Cardiac muscle cell (in vitro differentiated cells and primary cell): ENCODE results near the gene SPATA17. TPM values are rescaled to one million over a fixed set of nuclear protein-coding genes. Genes with fewer than 3 reads are reported as not detected.
A peak's percentile ranks its signal among the peaks of the same experiment; 100 is the strongest.
"Not testable (repeated sequence)": the region's sequence is repeated elsewhere in the genome, so short reads cannot be mapped to it uniquely, and the experiment has no call there.

Experiments used
- DNase-seq, 2 donors: peaks; one replicate each; pipeline versions ENCODE4 v3.0.0 to v3.0.0-alpha.2; 2010 to 2017; ENCODE audit warnings: low read depth in 1 of 2, low spot score in 1 of 2
- H3K27ac ChIP-seq: fragments of 200-600 bp; sonication (generic); 2 replicates; pipeline ENCODE4 v1.5.1; 2016
- H3K27me3 ChIP-seq: fragments of 200-600 bp; sonication (generic); 2 replicates; pipeline ENCODE4 v1.6.0; 2016; ENCODE audit warnings: control low read depth
- H3K36me3 ChIP-seq: fragments of 200-600 bp; sonication (generic); 2 replicates; pipeline ENCODE4 v1.5.1; 2016; ENCODE audit warnings: control low read depth
- H3K4me1 ChIP-seq: fragments of 200-600 bp; sonication (generic); 2 replicates; pipeline ENCODE4 v1.8.1; 2017; ENCODE audit warnings: low read depth, mild to moderate bottlenecking, mixed run types
- H3K4me3 ChIP-seq: fragments of 200-600 bp; sonication (generic); 2 replicates; pipeline ENCODE4 v1.5.1; 2016; ENCODE audit warnings: mild to moderate bottlenecking
- H3K9me3 ChIP-seq: fragments of 200-600 bp; sonication (generic); 2 replicates; pipeline ENCODE4 v1.5.1; 2017; ENCODE audit warnings: low read depth, mild to moderate bottlenecking, control low read depth
- CTCF ChIP-seq: IDR thresholded peaks from 2 replicates; pipeline ENCODE4 v1.5.1; 2012; ENCODE audit warnings: low read depth, mild to moderate bottlenecking, low read length
- polyA plus RNA-seq: library from polyadenylated mRNA; unstranded; fragments of >200 nt; fragmentation: Nextera tagmentation; extraction: Ambion mirVana; gene quantifications from 2 replicates; pipeline ENCODE4 v1.2.1, GENCODE V29; 2016
- total RNA-seq: library from RNA; depleted of rRNA; stranded (reverse); fragments of >200 nt; gene quantifications from 2 replicates; pipeline ENCODE4 v1.2.3, GENCODE V29; 2016

SPATA17 gene
- total and polyA plus RNA-seq, 2 experiments from 2014 or later, result 1.2 to 2.6 TPM

GRCh38 chr1:217674028-217674729, 43.0 kb downstream of the SPATA17 start:
- Histone ChIP-seq H3K4me3 (no peak overlapping the region), H3K4me1 (no peaks in the 10 kb centered on the region), H3K36me3 (no peaks in the 10 kb centered on the region), H3K9me3 (no peaks in the 10 kb centered on the region), H3K27ac (no peak overlapping the region), H3K27me3 (no peaks in the 10 kb centered on the region)
- DNase-seq, result peak in 1 of 2 donors; percentile 2
- TF ChIP-seq CTCF, result no peak

- no peak for TF ChIP-seq CTCF
- Histone ChIP-seq H3K27me3 (no peaks in the 10 kb centered on the region), H3K36me3 (no peaks in the 10 kb centered on the region), H3K4me3 (no peak overlapping the region), H3K27ac (no peak overlapping the region), H3K4me1 (no peaks in the 10 kb centered on the region), H3K9me3 (no peaks in the 10 kb centered on the region)
- no peak for DNase-seq
These were observed 50.7 kb downstream of the SPATA17 start for GRCh38 chr1:217681806-217682205.

- Histone ChIP-seq H3K4me3 (no peak overlapping the region), H3K4me1 (no peaks in the 10 kb centered on the region), H3K27me3 (no peaks in the 10 kb centered on the region), H3K27ac (no peak overlapping the region), H3K36me3 (no peaks in the 10 kb centered on the region), H3K9me3 (no peaks in the 10 kb centered on the region)
- no peak for TF ChIP-seq CTCF
- no peak for DNase-seq
These were observed 56.4 kb downstream of the SPATA17 start for GRCh38 chr1:217687511-217687910.

- H3K4me1 ChIP-seq, H3K27ac ChIP-seq, H3K27me3 ChIP-seq, DNase-seq, H3K4me3 ChIP-seq, H3K36me3 ChIP-seq, H3K9me3 ChIP-seq: not testable (repeated sequence)
These were observed 65.0 kb downstream of the SPATA17 start for GRCh38 chr1:217696140-217696539.

- H3K36me3 ChIP-seq, result no peaks in the 10 kb centered on the region
- DNase-seq, result no peak
- H3K27me3 ChIP-seq, result no peaks in the 10 kb centered on the region
- no peak overlapping the region for H3K4me3 ChIP-seq
- H3K9me3 ChIP-seq, result no peaks in the 10 kb centered on the region
- no peak for TF ChIP-seq CTCF
- peaks cover 10% of the 10 kb centered on the region for H3K4me1 ChIP-seq
- no peak overlapping the region for H3K27ac ChIP-seq
These were observed 72.2 kb downstream of the SPATA17 start for GRCh38 chr1:217703326-217703725.

- no peak overlapping the region for H3K27ac ChIP-seq
- no peak for TF ChIP-seq CTCF
- no peaks in the 10 kb centered on the region for H3K9me3 ChIP-seq
- H3K4me3 ChIP-seq, result no peak overlapping the region
- DNase-seq, result no peak
- H3K27me3 ChIP-seq, result no peaks in the 10 kb centered on the region
- no peaks in the 10 kb centered on the region for H3K36me3 ChIP-seq
- no peaks in the 10 kb centered on the region for H3K4me1 ChIP-seq
These were observed 81.9 kb downstream of the SPATA17 start for GRCh38 chr1:217712925-217713597.
